Cardiac fibroblast (primary cell): Measurements from ENCODE around the gene LIPI.

ENCODE experiments used
- DNase-seq, 2 donors: peaks; one replicate each; pipeline versions ENCODE4 v3.0.0 to v3.0.0-alpha.2; 2010; ENCODE audit warnings: low read depth in 2 of 2
- H3K4me3 ChIP-seq, 2 donors: replicated peaks in 1 of 2; 1 replicate in 1 of 2; 2 replicates in 1 of 2; pipeline ENCODE4 v1.5.1; 2011; ENCODE audit warnings: low read depth in 2 of 2, low read length in 2 of 2, mild to moderate bottlenecking in 2 of 2, moderate library complexity in 1 of 2
- TF ChIP-seq, protein P1 (sequence below): IDR thresholded peaks from one replicate; pipeline ENCODE4 v1.5.1; 2011; ENCODE audit warnings: low read depth, mild to moderate bottlenecking, low read length, inconsistent platforms

LIPI gene

GRCh38 chr21:14243461-14243860 lies 32.7 kb upstream of the LIPI start:
- TF ChIP-seq, protein P1, sequence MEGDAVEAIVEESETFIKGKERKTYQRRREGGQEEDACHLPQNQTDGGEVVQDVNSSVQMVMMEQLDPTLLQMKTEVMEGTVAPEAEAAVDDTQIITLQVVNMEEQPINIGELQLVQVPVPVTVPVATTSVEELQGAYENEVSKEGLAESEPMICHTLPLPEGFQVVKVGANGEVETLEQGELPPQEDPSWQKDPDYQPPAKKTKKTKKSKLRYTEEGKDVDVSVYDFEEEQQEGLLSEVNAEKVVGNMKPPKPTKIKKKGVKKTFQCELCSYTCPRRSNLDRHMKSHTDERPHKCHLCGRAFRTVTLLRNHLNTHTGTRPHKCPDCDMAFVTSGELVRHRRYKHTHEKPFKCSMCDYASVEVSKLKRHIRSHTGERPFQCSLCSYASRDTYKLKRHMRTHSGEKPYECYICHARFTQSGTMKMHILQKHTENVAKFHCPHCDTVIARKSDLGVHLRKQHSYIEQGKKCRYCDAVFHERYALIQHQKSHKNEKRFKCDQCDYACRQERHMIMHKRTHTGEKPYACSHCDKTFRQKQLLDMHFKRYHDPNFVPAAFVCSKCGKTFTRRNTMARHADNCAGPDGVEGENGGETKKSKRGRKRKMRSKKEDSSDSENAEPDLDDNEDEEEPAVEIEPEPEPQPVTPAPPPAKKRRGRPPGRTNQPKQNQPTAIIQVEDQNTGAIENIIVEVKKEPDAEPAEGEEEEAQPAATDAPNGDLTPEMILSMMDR: no peak
- DNase-seq: no peak
- H3K4me3 ChIP-seq: no peak overlapping the region

- H3K4me3 ChIP-seq: no peak overlapping the region
- no peak for DNase-seq
- TF ChIP-seq, protein P1: no peak
Observed at GRCh38 chr21:14241297-14241696, 30.5 kb upstream of the LIPI start.

DNA sequence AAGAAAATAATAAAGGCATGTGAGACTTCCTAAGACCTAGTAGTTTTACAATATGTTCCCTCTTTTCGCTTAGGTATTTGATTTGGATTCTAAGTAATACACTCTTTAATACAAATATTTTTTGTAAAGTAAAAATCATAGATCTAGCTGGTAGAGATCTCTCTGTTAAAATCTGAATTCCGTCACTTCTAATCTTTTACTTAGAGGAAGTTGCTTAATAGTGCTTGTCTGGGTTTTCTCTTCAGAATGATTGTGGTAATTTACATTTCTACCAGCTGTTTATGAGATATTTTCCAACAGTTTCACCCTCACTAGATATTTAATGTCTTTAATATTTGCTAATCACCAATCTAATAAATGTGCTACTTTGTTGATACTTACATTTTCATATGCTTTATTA lies 28.5 kb upstream of the LIPI start:
- no peak overlapping the region for H3K4me3 ChIP-seq
- no peak for DNase-seq
- TF ChIP-seq, protein P1: no peak

DNA sequence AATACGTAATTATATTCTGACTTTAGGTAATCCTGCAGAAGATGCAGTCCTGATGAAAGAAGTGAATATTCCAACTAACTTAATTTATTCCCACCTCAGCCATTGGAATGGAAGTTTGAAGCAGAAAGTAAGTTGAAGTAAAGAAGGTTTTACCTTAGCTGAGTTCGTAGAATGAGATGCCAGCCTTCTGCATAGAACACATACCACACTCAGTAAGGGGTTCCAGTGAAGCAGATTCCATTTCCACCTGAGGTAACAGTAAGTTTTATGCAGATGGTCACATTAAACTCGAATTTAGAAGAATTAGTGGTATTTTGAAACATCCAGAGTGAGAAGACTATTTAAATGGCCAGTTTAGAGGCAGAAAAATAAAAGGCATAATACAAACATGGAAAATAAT lies 25.4 kb upstream of the LIPI start:
- TF ChIP-seq, protein P1: no peak

DNA sequence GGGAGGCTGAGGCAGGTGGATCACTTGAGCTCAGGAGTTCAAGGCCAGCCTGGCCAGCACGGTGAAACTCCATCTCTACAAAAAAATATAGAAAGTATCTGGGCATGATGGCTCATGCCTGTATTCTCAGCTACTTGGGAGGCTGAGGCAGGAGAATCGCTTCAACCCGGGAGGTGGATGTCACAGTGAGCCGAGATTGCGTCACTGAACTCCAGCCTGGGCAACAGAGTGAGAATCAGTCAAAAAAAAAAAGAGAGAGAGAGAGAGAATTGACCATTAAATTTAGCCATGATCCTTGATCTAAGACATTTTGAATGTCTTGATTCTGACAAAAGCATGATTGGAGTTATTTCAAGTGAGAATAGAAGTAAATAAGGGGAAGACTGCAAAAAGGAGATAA lies 24.3 kb upstream of the LIPI start:
- no peak for DNase-seq
- H3K4me3 ChIP-seq: no peak overlapping the region
- TF ChIP-seq, protein P1: no peak

More for the DNA sequence above, 25.4 kb upstream of the LIPI start:
- no peak overlapping the region for H3K4me3 ChIP-seq
- no peak for DNase-seq

DNA sequence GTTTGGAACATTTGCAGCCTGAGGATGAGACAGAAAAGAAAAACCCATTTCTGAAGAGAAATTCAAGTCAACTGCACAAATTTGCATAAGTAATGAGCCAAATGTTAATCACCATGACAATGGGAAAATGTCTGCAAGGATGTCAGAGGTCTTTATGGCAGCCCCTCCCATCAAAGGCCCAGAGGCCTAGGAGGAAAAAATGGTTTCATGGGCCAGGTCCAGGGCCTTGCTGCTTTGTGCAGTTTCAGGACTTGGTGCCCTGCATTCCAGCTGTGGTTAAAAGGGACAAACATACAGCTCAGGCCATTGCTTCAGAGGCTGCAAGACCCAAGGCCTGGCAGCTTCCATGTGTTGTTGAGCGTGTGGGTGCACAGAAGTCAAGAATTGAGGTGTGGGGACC lies 18.6 kb upstream of the LIPI start:
- TF ChIP-seq, protein P1: no peak
- H3K4me3 ChIP-seq: no peak overlapping the region
- no peak for DNase-seq

DNA sequence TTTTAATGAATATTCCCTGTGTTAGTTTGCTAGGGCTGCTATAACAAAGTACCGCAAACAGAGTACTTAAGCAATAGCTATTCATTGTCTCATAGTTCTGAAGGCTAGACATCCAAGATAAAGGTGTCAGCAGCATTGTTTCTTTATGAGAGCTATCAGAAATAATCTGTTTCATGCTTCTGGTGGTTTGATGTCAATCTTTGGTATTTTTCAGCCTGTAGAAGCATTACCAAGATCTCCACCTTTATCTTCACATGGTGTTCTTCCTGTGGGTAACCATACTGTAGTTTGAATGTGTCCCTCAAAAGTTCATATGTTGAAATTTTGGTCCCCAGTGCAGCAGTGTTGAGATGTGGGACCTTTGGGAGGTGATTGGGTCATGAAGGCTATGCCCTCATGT lies 12.6 kb upstream of the LIPI start:
- no peak for DNase-seq
- TF ChIP-seq, protein P1: no peak
- H3K4me3 ChIP-seq: no peak overlapping the region
